ENCODE results near the gene EIF2B4. TPM values are rescaled to one million over a fixed set of nuclear protein-coding genes. Genes with fewer than 3 reads are reported as not detected.

EIF2B4 gene
- total and polyA plus RNA-seq, 4 donors = 10.5 to 25.8 (median 20.8) TPM

DNA sequence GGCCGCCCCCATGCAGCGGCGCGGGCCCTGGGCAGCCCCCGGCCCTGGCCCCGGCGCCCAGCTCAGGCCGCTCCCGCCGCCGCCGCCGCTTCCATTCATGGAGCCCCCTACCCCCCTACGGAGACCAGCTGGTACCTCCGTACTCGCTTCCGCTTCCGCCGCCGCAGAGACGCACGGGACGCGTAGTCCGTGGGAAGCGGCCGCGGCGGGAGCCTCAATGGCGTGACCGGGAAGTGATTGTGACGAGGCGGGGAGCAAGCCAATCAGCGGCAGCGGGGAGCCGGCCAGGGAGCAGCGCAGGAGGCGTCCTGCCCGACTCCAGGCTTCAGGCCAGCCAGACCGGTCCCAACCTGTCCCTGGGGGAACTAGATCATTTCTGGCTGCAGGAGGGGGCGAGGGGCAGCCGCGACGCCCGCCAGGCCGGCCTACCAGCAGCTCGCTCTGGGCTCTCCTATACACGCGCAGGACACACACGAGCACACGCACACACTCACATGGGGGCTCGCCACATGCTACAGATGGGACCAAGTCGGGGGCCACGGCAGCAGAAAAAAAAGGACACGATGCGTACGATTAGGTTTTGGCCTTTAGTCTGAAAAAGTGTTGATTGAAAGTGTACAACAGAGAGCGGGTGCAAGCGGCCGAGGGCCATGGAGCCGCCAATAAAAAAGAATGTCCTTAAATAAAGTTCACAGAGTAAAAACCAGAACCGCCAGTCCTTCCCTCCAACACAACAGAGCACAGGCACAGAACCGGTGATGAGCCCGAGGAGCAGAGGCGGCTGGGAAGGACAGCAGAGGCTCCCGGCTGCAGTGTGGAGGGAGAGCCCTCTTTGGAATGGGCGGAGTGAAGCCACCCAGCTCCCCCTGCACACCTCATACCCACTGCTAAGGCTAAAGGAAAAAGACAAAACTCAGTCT lies 10.7 kb upstream of the EIF2B4 start, which contains the start of gene ZNF513:
Gene ZNF513 (minus strand): TSS at position 109 of the 920 bp plus-strand sequence. CDS start 208 bp downstream, outside the sequence.
- H3K4me1 ChIP-seq (ENCODE audit: control insufficient read depth in 4 of 4, insufficient read depth in 4 of 4, low read length in 3 of 4) = peaks cover 7 to 49% (median 43%) of the 10 kb centered on the region in 4 donors
- peak within 1 kb of the TSS; percentile 70 to 86 (median 75) for H3K4me3 ChIP-seq (ENCODE audit: low read depth in 1 of 3, low read length in 3 of 3)
- peaks cover 6 to 52% (median 28%) of the 10 kb centered on the region in 4 donors for H3K36me3 ChIP-seq (ENCODE audit: control insufficient read depth in 4 of 4, insufficient read depth in 3 of 4, low read depth in 1 of 4, low read length in 3 of 4)
- no peaks in the 10 kb centered on the region for H3K27me3 ChIP-seq (ENCODE audit: control insufficient read depth in 4 of 4, insufficient read depth in 4 of 4, low read length in 3 of 4)
- peak; percentile 66 for TF ChIP-seq SP1 (IDR thresholded peaks at IDR 0.05)
- TF ChIP-seq EGR1 (IDR thresholded peaks at IDR 0.05; ENCODE audit: low read depth in 2 of 2) = peak in 1 of 2 donors; percentile 23
- no peak for TF ChIP-seq FOXA1 (IDR thresholded peaks at IDR 0.05)
- TF ChIP-seq TAF1 (conservative IDR thresholded peaks at IDR 0.05) = no peak
- TF ChIP-seq, protein P1, sequence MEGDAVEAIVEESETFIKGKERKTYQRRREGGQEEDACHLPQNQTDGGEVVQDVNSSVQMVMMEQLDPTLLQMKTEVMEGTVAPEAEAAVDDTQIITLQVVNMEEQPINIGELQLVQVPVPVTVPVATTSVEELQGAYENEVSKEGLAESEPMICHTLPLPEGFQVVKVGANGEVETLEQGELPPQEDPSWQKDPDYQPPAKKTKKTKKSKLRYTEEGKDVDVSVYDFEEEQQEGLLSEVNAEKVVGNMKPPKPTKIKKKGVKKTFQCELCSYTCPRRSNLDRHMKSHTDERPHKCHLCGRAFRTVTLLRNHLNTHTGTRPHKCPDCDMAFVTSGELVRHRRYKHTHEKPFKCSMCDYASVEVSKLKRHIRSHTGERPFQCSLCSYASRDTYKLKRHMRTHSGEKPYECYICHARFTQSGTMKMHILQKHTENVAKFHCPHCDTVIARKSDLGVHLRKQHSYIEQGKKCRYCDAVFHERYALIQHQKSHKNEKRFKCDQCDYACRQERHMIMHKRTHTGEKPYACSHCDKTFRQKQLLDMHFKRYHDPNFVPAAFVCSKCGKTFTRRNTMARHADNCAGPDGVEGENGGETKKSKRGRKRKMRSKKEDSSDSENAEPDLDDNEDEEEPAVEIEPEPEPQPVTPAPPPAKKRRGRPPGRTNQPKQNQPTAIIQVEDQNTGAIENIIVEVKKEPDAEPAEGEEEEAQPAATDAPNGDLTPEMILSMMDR (IDR thresholded peaks at IDR 0.05; ENCODE audit: low read depth, low read length, missing input control) = no peak
- no peak for TF ChIP-seq HNF4A (conservative IDR thresholded peaks at IDR 0.05)
- TF ChIP-seq RAD21 (IDR thresholded peaks at IDR 0.05) = peak in 1 of 2 donors; percentile 21
- TF ChIP-seq, protein P2, sequence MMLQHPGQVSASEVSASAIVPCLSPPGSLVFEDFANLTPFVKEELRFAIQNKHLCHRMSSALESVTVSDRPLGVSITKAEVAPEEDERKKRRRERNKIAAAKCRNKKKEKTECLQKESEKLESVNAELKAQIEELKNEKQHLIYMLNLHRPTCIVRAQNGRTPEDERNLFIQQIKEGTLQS (IDR thresholded peaks at IDR 0.05) = no peak
- peak; percentile 74 to 93 for TF ChIP-seq GABPA (IDR thresholded peaks at IDR 0.05 in 1 of 2, conservative IDR thresholded peaks at IDR 0.05 in 1 of 2)
- no peak for TF ChIP-seq RXRA (IDR thresholded peaks at IDR 0.05)
- TF ChIP-seq YY1 (IDR thresholded peaks at IDR 0.05) = peak; percentile 80
- no peak for TF ChIP-seq NR2F2 (IDR thresholded peaks at IDR 0.05)
- TF ChIP-seq, protein P3, sequence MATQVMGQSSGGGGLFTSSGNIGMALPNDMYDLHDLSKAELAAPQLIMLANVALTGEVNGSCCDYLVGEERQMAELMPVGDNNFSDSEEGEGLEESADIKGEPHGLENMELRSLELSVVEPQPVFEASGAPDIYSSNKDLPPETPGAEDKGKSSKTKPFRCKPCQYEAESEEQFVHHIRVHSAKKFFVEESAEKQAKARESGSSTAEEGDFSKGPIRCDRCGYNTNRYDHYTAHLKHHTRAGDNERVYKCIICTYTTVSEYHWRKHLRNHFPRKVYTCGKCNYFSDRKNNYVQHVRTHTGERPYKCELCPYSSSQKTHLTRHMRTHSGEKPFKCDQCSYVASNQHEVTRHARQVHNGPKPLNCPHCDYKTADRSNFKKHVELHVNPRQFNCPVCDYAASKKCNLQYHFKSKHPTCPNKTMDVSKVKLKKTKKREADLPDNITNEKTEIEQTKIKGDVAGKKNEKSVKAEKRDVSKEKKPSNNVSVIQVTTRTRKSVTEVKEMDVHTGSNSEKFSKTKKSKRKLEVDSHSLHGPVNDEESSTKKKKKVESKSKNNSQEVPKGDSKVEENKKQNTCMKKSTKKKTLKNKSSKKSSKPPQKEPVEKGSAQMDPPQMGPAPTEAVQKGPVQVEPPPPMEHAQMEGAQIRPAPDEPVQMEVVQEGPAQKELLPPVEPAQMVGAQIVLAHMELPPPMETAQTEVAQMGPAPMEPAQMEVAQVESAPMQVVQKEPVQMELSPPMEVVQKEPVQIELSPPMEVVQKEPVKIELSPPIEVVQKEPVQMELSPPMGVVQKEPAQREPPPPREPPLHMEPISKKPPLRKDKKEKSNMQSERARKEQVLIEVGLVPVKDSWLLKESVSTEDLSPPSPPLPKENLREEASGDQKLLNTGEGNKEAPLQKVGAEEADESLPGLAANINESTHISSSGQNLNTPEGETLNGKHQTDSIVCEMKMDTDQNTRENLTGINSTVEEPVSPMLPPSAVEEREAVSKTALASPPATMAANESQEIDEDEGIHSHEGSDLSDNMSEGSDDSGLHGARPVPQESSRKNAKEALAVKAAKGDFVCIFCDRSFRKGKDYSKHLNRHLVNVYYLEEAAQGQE (IDR thresholded peaks at IDR 0.05) = peak; percentile 56
- no peak for TF ChIP-seq FOXA2 (IDR thresholded peaks at IDR 0.05)
- TF ChIP-seq, protein P4, sequence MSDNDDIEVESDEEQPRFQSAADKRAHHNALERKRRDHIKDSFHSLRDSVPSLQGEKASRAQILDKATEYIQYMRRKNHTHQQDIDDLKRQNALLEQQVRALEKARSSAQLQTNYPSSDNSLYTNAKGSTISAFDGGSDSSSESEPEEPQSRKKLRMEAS (IDR thresholded peaks at IDR 0.05) = no peak
- peak within 1 kb of the TSS; percentile 94 to 97 for H3K27ac ChIP-seq (ENCODE audit: low read depth in 1 of 2, low read length in 2 of 2)
- WGBS = 17% methylated on average over 67 of the region's 67 CpGs
- no peaks in the 10 kb centered on the region for H3K9me3 ChIP-seq (ENCODE audit: control insufficient read depth in 4 of 4, low read length in 3 of 4)
- peak within 1 kb of the TSS; percentile 61 to 99 for H3K9ac ChIP-seq (ENCODE audit: low read depth in 1 of 2, low read length in 2 of 2)
- peak; percentile 88 for DNase-seq (ENCODE audit: low spot score)
